OCI-LY7 (cell line): ENCODE measurements around the gene STX18.

ENCODE experiments used
- CTCF ChIP-seq: fragments of 200-600 bp; sonication (generic); conservative IDR thresholded peaks from 2 replicates; pipeline ENCODE4 v1.5.1; 2014; ENCODE audit warnings: mild to moderate bottlenecking, antibody characterized with exemption, low read length, moderate library complexity, mixed read lengths
- EZH2phosphoT487 ChIP-seq: fragments of 200-600 bp; sonication (generic); IDR thresholded peaks from 2 replicates; pipeline ENCODE4 v1.6.1; 2018; ENCODE audit warnings: low read depth, borderline replicate concordance, mild to moderate bottlenecking, mixed run types, antibody characterized with exemption, low read length, moderate library complexity, mixed read lengths

DNA sequence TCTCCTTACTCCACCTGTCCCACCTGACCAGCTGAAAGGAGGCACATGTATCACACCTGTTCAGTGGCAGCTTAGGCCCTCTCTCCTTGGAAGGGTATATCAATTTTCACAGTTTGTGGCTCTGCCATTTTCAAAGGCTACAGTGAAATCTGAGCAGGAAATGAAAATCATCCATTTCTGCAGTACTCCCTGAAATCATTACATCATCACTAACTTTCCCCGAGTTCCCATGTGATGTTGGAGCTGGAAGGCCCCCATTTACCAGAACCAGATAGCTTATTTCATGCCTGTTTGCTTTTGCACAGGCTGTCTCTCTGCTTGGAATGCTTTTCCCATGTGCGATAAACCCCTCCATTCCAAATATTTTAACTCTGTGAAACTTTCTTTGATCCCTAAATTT lies 31.0 kb upstream of the STX18 start:
- TF ChIP-seq CTCF (no peak), EZH2phosphoT487 (no peak)
